ENCODE results near the gene NFATC2.

Gene NFATC2

GRCh38 chr20:51403466-51404220, 138.9 kb downstream of the NFATC2 start:
- H3K4me3 ChIP-seq (ENCODE audit: low read depth, low read length) = no peak overlapping the region
- no peak for DNase-seq (ENCODE audit: low read depth, low spot score)
- in situ Hi-C loops (cut with HindIII; ENCODE audit: low sequenced_read_pairs) = no loop called here
- TF ChIP-seq, protein P1, sequence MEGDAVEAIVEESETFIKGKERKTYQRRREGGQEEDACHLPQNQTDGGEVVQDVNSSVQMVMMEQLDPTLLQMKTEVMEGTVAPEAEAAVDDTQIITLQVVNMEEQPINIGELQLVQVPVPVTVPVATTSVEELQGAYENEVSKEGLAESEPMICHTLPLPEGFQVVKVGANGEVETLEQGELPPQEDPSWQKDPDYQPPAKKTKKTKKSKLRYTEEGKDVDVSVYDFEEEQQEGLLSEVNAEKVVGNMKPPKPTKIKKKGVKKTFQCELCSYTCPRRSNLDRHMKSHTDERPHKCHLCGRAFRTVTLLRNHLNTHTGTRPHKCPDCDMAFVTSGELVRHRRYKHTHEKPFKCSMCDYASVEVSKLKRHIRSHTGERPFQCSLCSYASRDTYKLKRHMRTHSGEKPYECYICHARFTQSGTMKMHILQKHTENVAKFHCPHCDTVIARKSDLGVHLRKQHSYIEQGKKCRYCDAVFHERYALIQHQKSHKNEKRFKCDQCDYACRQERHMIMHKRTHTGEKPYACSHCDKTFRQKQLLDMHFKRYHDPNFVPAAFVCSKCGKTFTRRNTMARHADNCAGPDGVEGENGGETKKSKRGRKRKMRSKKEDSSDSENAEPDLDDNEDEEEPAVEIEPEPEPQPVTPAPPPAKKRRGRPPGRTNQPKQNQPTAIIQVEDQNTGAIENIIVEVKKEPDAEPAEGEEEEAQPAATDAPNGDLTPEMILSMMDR (IDR thresholded peaks at IDR 0.05; ENCODE audit: low read depth, low read length) = no peak

DNA sequence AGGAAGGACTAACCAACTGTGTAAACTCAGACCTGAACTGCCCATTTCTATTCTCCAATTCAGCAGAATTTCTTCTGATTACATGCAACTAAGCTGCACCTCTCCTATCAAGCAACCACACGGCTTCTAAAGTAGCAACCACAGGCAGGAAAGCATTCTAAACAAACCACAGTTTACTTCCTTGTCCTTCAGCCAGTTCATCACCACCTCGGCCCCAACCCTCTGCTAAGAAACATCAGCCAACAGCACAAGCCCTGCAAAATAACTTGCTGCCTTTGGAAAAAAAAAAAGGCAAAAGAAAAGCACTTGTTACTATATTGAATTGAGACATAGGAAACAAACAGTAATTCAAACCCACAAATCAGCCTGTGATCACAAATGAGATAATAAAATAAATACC, 140.3 kb downstream of the NFATC2 start:
- in situ Hi-C loops (cut with HindIII; ENCODE audit: low sequenced_read_pairs) = no loop called here
- TF ChIP-seq, protein P1 (IDR thresholded peaks at IDR 0.05; ENCODE audit: low read depth, low read length) = no peak
- no peak overlapping the region for H3K4me3 ChIP-seq (ENCODE audit: low read depth, low read length)
- peak; percentile 47 for DNase-seq (ENCODE audit: low read depth, low spot score)

GRCh38 chr20:51401496-51401895, 141.0 kb downstream of the NFATC2 start:
- TF ChIP-seq, protein P1 (IDR thresholded peaks at IDR 0.05; ENCODE audit: low read depth, low read length) = no peak
- no peak overlapping the region for H3K4me3 ChIP-seq (ENCODE audit: low read depth, low read length)
- no peak for DNase-seq (ENCODE audit: low read depth, low spot score)
- in situ Hi-C loops (cut with HindIII; ENCODE audit: low sequenced_read_pairs) = no loop called here

GRCh38 chr20:51400051-51400926, 142.2 kb downstream of the NFATC2 start:
- no peak for DNase-seq (ENCODE audit: low read depth, low spot score)
- TF ChIP-seq, protein P1 (IDR thresholded peaks at IDR 0.05; ENCODE audit: low read depth, low read length) = no peak
- no peak overlapping the region for H3K4me3 ChIP-seq (ENCODE audit: low read depth, low read length)
- in situ Hi-C loops (cut with HindIII; ENCODE audit: low sequenced_read_pairs) = no loop called here

DNA sequence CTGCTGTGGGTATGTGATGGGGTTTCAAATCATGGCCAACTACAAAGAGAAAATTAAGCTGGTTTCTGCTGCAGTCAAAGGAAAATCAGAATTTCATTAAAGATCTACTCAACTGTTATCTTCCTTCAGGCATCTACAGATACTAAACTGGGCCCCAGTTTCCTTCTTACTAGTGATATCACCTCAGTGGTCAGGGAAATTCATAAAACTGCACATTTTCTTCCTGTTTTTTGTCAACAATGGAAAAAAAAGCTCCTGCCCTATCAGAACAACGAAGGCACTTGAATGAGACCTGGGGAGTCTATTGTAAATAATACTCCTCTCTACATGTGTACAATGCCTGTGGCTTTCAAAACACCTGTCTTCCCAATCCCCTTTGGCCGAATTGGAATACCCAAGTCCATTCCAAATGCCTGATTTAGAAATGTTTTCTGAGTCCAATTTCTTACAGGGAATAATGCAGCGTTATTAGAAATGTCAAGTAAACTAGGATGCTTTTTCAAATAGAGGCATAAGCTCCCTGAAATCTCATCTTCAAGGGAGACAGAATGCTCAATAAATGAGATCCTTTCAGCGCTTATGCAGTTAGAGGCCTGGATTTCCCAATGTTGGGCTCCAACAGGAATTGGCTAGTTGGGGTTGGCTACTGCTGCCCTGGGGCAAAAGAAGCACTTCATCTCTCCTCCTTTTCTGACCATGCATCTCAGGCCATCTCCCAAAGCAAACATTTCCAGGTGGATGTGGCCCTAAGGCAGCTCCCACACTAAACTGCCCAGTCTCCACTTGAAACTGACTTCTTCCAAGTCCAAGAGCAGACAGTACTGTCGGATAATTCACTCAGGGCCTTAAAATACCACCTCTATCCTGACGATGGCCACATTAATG, 143.3 kb downstream of the NFATC2 start:
- no peak overlapping the region for H3K4me3 ChIP-seq (ENCODE audit: low read depth, low read length)
- TF ChIP-seq, protein P1 (IDR thresholded peaks at IDR 0.05; ENCODE audit: low read depth, low read length) = no peak
- in situ Hi-C loops (cut with HindIII; ENCODE audit: low sequenced_read_pairs) = no loop called here
- DNase-seq (ENCODE audit: low read depth, low spot score) = no peak

GRCh38 chr20:51398552-51398951, 144.0 kb downstream of the NFATC2 start:
- DNase-seq (ENCODE audit: low read depth, low spot score) = no peak
- in situ Hi-C loops (cut with HindIII; ENCODE audit: low sequenced_read_pairs) = no loop called here
- H3K4me3 ChIP-seq (ENCODE audit: low read depth, low read length) = no peak overlapping the region
- TF ChIP-seq, protein P1 (IDR thresholded peaks at IDR 0.05; ENCODE audit: low read depth, low read length) = no peak
